NCI-H82 treated with DMSO at 0.1 percent for 48 hours (cell line): ENCODE results near the gene PHYKPL.

Experiments used
- DNase-seq: peaks from one replicate; lab custom pipeline; 2025; ENCODE audit not compliant: unreplicated experiment; lab: John Stamatoyannopoulos, UW

PHYKPL gene

GRCh38 chr5:178208540-178209227, 23.9 kb downstream of the PHYKPL start:
- DNase-seq: no peak

- DNase-seq: no peak
Observed at GRCh38 chr5:178207917-178208280, 24.7 kb downstream of the PHYKPL start.

DNA sequence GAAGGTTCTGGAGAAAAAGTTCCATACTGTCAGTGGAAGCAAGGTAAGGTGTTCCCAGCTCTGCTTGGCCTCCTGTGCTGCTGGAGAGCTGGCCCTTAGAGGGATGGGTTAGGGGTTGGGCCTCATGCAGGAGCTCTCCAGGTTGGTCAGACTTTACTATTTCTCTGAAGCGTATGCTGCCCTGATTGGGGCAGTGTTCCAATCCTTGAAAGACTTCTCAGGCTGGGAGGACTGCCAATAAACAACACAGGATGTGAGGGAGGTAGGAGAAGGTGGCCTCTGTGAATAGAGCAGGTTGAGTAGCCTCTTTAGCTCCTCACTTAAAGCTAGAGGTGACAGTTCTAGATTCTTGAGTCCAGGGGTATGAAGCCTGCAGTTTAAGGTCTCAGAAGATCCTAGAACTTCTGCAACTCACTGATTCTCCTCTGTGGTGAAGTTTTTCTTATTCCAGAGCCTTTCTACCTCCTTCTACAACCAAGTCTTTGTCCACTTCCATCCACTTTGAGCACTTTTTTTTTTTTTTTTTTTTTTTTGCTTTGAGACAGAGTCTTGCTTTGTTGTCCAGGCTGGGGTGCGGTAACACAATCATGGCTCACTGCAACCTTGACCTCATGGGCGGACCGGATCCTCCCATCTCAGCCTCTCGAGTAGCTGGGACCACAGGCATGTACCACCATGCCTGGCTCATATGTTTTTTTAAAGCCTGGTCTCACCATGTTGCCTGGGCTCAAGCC, 25.3 kb downstream of the PHYKPL start:
- no peak for DNase-seq

GRCh38 chr5:178206166-178207101, 26.2 kb downstream of the PHYKPL start:
- no peak for DNase-seq

GRCh38 chr5:178205749-178206047, 26.9 kb downstream of the PHYKPL start:
- no peak for DNase-seq

GRCh38 chr5:178204935-178205748, 27.5 kb downstream of the PHYKPL start:
- DNase-seq: no peak

DNA sequence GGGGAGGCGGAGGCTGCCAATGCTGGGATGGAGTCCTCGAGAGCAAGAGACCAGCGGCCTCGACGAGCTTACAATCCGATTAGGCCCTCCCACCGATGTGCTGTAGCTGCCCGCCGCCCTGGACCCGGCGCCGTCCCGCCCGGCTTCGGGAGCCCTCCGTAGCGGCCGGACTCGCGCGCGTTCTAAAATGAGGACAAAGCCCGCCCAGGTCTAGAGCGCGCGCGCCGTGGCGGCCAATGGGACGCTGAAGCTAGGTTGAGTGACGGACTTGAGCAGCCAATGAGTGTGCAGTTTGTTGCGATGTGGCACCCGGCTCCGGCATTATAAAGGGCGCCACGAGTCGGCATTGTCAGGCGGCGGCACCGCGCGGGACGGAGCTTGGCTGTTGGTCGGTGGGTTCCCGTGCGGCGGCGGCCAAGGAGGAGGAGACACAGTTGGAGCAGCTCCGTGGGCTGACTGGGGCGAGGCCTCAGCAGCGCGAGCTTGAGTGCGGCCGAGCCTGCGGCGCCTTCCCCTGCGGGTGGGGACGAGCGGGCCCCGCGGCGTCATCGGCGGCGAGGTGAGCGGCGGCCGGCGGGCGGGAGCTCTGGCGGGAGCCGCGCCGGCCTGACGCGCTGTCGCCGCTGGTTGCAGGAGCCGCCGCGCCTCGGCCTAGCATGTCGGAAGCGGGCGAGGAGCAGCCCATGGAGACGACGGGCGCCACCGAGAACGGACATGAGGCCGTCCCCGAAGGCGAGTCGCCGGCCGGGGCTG, 28.2 kb downstream of the PHYKPL start, which contains the start of gene HNRNPAB:
HNRNPAB (plus strand) TSS at position 352 of the 753 bp plus-strand sequence; CDS start at position 657, 305 bp downstream.
- DNase-seq: peak; percentile 82

- DNase-seq: no peak
Observed at GRCh38 chr5:178203670-178204181, 28.9 kb downstream of the PHYKPL start.

GRCh38 chr5:178202541-178202940, 30.1 kb downstream of the PHYKPL start:
- DNase-seq: no peak

DNA sequence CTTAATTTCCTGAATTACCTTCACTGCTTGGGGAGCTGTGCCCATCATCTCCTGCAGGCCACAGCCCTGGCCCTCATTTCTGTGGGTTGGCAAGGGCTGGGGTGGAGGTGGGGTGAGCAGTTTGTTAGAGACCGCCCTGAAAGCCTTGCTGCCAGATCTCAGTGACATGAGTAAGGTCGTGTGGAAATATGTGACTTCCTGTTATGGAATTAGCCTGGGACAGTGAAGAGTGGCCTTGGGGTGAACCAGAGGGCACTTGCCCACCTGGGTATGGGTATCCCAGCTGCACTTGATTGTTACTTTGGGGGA, 30.7 kb downstream of the PHYKPL start:
- DNase-seq: no peak

GRCh38 chr5:178201221-178201926, 31.2 kb downstream of the PHYKPL start:
- no peak for DNase-seq

GRCh38 chr5:178199581-178200434, 32.8 kb downstream of the PHYKPL start:
- DNase-seq: no peak

GRCh38 chr5:178198706-178199105, 33.9 kb downstream of the PHYKPL start:
- DNase-seq: no peak

GRCh38 chr5:178198151-178198550, 34.5 kb downstream of the PHYKPL start:
- peak; percentile 58 for DNase-seq

DNA sequence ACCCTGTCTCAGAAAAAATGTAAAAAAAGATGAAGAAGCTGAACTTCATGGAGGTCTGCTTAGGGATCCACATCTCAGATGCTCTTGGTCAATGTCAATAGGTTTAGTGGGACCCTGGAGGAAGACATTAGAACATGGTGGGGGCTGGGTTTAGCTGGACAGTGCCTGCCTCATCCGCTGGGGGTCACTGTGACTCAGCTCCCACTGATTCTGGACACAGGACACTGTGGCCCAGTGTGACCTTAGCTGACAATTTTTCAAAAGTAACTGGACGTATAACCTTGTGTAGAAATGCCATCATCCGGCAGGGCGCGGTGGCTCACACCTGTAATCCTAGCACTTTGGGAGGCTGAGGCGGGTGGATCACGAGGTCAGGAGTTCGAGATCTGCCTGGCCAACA, 35.6 kb downstream of the PHYKPL start:
- no peak for DNase-seq

DNA sequence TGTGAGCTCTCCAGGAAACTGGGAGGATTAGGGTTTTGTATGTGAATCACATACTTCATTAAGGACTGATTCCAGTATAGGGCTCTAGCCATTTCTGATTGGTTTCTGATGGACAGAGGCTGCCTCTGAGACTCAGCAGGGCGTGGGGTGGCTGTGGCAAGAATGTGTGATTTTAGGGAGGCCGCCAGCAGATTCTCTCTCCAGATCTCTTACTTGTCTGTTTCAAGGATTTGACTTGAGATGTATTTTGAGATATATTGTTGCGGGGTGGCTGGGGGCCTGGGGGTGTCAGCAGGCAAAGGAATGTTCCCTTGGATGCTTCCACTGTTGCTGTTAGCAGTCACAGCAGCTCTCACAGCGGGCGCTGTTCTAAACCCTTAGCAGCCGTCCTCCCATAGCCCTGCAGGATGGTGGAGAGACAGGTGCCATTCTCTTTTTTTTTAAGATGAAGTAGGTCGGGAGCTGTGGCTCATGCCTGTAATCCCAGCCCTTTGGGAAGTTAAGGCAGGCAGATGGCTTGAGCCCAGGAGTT, 36.3 kb downstream of the PHYKPL start:
- no peak for DNase-seq

DNA sequence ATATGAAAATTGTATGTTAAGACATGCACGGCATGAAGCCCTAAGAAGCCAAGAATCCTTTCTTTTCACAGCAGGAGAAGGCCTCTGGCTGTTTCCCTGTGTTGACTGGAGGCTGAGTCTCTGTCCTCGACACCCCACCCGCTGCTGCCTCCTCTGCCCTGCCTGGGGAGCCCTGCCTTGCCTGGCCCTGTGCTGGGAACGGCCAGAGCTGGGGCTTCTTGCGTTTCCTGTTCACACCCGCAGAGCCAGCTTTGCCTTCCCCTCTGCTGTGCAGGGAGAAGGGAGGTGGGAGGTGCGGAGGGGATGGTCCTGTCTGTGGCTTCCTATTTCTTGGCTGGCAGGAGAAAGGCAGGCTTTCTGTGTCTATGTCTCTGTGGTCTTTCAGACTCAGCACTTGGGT, 38.6 kb downstream of the PHYKPL start:
- DNase-seq: no peak

- no peak for DNase-seq
Observed at GRCh38 chr5:178193251-178193809, 39.3 kb downstream of the PHYKPL start.
